ENCODE data around the gene CARD10.

DNA sequence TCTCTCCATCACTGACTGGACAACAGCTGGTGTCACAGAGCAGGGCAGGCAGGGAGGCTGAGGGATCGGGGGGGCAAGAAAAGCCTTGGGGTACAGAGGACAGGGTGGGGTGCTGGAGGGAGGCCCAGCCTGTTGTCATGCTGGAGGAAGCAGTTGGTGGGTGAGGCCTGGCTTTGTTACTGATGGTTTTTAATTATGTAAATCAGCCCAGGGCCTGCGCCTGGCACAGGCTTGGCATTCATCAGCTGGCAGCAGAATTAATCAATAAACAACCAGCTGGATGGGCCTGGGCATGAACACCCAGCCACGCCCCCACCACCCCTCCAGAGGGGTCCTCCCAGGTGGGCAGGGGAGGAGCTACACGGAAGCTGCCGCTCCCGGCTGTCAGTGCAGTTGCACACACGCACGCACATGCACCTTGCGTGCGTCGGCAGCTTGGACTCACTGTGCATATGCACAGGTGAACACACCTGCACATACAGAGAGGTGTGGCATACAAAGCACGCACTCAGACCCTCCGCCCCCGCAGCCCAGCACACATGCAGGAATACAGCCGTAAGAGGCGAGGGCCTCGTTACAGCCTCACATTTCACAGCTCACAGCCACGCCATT, 70.6 kb downstream of the CARD10 start:
- TF ChIP-seq, protein P1, sequence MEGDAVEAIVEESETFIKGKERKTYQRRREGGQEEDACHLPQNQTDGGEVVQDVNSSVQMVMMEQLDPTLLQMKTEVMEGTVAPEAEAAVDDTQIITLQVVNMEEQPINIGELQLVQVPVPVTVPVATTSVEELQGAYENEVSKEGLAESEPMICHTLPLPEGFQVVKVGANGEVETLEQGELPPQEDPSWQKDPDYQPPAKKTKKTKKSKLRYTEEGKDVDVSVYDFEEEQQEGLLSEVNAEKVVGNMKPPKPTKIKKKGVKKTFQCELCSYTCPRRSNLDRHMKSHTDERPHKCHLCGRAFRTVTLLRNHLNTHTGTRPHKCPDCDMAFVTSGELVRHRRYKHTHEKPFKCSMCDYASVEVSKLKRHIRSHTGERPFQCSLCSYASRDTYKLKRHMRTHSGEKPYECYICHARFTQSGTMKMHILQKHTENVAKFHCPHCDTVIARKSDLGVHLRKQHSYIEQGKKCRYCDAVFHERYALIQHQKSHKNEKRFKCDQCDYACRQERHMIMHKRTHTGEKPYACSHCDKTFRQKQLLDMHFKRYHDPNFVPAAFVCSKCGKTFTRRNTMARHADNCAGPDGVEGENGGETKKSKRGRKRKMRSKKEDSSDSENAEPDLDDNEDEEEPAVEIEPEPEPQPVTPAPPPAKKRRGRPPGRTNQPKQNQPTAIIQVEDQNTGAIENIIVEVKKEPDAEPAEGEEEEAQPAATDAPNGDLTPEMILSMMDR (IDR thresholded peaks at IDR 0.05): no peak
- TF ChIP-seq POLR2A (IDR thresholded peaks at IDR 0.05) (no peak), POLR2AphosphoS5 (IDR thresholded peaks at IDR 0.05) (no peak)
